Activated CD8-positive, alpha-beta memory T cell treated with anti-CD3 and anti-CD28 coated beads for 1 hour (primary cell): ENCODE results near the gene MTMR8.
"Not testable (repeated sequence)": the region's sequence is repeated elsewhere in the genome, so short reads cannot be mapped to it uniquely, and the experiment has no call there.

ENCODE experiments used
- DNase-seq, 2 donors: peaks; one replicate each; pipeline ENCODE4 v3.0.0-alpha.2; 2020; ENCODE audit warnings: low read depth in 1 of 2; ENCODE audit errors: extremely low read depth in 1 of 2

Gene MTMR8

DNA sequence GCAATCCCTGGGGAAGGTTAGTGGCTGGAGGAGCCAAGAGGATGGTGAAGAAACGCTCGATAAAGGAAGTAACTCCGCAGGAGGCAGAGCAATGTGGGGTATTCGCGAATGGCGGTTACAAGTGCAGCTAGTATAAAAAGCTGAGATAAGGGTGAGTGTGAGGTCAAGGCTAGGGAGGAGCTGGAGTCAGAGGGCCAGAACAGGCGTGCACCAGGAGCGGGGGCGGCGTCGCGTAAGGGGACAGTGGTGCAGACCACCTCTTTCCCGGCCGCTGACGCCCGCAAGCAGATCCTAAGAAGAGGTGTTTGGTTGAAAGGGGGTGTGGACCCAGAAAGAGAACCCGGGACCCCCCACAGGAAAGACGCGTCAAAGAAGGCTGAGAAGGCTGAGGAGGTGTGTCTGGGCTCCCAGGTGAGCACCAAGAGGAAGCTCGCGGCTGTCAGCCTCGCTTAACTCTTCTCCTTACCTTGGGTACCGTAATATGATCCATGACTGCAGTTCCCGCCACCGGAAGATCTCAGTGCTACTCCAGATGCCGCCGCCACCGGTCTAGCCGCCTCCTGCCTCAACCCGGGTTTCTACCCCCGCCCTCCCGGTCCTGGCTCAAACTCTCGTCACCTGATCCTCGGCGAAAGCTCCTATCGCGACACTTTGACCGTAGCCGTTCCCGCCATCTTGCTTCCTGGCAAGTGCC lies at the start of gene MTMR8:
MTMR8 (minus strand) TSS at position 579 of the 694 bp plus-strand sequence; CDS start at position 490, 89 bp downstream.
- DNase-seq: peak; percentile 44 to 60

DNA sequence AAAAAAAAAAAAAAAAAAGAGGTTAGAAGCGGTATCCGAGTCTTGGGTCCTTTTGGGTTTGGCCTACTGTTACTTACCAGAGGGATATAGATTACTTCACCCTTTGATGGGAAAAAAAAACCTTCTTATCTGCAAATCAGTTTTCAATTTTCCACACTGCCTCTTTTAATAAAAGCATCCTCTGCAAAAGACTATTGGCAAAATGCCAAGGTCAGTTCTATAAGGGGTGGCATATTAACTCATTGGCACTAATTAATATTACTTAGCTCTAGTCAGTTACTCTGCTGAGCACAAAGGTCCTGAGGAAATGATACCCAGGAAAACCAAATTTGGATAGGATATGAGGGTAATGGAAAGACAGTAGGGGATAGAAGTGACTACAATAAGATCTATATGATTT lies 44.3 kb upstream of the MTMR8 start:
- DNase-seq: no peak

DNA sequence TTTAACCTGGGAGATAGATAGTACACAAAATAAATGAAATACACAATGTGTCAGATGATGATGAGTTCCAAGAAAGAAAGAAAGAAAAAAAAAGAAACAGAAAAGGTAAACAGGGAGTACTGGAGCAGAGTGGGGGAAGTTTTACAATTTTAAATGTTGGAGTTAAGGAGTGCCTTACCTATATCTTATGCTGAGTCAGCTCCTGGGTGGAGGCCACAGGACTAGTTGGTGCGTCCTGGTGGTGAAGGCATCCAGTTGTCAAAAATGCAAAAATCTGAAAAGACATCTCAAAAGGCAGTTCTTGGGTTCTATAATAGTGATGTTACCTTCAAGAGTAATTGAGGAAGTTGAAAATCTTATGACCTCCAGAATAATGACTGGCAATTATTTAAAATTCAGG lies 42.4 kb upstream of the MTMR8 start:
- no peak for DNase-seq

DNA sequence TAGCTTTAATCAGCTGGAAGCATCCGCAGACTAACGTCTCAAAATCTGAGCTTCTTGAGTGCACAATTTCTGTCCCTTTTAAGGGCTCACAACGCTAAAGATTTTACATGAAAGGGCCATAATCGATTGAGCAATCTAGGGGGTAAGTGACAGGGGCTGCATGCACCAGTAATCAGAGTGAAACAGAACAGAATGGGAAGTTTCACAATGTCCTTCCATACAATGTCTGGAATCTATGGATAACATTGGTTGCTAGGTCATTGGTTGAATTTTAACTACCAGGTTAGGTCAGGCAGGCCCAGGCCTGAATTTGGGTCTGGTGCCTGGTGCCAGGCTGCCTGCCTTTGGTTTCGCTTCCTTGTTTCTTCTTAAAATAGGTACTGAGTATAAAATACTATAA lies 42.0 kb upstream of the MTMR8 start:
- DNase-seq: no peak

DNA sequence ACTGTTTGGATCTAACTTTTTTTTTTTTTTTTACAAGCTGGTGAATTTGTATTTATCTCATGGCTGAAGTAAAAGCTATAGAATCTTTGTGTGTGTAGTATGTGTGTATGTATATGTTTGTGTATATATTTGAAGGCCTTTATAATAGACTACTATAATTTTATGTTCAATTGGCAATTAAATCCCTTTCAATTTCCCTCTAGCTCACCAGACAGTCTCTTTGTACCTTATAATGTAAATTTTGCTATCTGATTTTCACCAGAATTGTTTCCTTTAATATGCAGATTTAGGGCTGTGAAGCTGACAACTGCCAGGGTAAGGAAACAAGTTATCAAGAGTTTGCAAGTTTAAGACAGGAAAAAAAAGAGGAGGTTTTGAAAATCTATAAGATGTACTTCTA lies 33.1 kb upstream of the MTMR8 start:
- no peak for DNase-seq

DNA sequence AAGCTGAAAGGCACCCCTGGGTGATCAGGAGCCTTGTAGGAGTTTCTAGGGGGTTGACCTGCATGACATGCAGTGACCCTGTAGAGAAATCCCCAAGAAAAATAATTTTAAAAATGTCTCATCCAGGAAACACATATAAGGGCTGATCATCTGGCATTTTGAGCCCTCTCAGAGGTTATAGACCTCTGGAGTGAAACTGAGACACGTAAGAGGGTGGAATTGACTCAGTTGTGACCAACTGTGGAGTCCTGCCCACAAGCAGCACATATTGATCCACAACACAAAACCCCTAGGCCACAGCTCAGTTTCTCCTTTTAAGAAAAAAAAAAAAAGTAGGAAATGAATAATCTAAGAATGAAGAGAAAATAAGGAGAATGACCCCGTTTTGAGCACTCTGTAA lies 32.5 kb upstream of the MTMR8 start:
- DNase-seq: no peak

DNA sequence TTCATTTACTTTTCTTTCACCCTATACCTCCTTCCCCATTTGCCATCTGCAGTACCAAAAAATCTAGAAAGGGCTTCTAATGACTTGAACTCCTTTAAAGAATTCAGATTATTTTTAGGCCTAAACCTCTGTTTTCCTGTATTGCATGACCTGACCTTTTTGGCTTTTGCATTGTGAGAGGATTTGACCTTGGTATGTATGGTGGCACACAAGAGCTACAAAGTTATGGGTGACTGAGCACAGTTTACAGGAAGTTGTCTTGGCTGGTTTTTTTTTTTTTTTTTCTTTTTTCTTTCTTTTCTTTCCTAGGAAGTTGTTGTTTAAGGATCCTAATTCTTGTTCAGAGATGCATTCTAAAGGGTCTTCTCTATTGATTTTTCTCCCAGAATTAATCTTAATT lies 32.0 kb upstream of the MTMR8 start:
- no peak for DNase-seq

DNA sequence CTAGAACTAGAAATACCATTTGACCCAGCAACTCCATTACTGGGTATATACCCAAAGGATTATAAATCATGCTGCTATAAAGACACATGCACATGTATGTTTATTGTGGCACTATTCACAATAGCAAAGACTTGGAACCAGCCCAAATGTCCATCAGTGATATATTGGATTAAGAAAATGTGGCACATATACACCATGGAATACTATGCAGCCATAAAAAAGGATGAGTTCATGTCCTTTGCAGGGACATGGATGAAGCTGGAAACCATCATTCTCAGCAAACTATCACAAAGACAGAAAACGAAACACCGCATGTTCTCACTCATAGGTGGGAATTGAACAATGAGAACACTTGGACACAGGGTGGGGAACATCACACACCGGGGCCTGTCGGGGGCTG lies 14.5 kb upstream of the MTMR8 start:
- DNase-seq: not testable (repeated sequence)

DNA sequence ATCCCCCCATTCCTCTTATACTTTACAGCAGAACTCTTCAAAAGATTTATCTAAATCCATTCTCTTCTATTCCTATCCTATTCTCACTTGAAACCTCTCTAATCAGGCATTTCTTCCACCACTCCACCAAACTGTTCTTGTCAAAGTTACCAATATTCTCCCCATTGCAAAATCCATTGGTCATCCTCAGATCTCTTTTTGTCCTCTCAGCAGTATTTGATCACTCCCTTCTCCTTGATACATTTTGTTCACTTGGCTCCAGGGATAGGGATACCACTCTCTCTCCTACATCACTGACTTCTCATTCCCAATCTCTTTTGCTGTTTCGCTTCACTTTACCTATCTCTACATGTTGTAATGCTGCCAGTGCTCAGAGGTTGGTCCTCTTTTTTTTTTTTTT lies 2.8 kb upstream of the MTMR8 start:
- DNase-seq: no peak

DNA sequence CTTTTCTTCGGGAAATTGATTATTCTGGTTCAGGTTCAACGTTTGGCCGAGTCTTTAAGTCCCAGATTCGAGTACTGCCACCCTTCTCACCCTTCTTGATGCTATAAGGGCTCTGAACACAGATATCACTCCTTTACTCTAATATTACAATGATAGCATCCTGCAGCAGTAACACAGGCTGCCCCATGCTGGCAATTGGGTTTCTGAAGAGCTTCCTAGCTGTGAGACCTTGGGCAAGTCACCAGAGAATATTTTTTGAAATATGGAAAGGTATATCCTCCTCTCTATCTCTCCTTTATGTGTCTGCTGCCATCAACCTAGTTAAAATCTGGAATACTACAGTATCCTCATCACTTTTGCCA lies 297 bp upstream of the MTMR8 start:
- DNase-seq: no peak

DNA sequence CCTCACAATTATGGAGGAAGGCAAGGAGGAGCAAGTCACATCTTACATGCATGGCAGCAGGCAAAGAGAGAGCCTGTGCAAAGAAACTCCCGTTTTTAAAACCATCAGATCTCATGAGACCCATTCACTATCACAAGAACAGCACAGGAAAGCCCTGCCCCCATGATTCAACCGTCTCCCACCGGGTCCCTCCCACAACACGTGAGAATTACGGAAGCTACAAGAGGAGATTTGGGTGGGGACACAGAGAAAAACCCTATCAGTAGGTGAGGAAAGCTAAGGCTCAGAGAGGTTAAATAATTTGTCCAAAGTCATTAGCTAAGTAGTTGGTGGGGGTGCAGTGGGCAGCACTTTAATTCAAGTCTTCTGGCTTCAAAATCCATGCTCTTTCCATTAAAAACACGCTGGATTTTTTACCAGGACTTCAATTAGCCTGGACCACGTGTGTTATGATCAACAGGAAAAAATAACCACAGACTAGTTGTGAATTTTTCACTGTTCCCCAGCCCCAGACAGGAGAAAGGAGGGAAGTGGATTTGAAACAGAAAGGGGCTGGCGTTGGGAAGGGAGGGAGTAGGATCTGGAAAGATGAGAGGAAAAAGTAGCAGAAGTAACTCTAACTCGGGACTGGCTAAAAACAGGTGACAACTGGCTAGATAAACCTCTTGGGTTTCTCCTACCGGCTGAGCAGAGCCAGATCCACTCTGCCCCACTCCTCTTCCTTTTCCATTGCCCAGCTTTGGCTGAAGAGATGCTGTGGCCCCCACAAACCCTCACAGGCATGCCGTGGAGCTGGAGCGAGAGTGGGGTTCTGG lies 986 bp downstream of the MTMR8 start:
- no peak for DNase-seq

DNA sequence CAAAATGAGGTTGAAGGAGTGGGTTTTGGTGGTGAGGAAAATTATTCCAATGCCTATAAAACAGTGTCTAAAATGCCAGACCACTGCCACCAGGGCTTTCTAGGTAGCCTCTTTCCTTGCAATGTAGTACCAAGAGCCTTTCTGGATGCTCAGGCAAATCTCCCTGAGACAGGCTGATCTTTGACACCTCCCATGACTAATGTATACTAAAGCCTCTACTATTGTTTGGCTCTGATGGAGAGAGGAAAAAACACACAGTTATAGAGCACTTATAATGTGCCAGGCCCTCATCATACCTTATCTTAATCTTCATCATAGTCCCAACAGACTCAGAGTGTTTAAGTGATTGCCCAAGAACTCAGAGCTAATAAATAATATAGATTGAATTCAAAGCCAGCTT lies 5.8 kb downstream of the MTMR8 start:
- no peak for DNase-seq

DNA sequence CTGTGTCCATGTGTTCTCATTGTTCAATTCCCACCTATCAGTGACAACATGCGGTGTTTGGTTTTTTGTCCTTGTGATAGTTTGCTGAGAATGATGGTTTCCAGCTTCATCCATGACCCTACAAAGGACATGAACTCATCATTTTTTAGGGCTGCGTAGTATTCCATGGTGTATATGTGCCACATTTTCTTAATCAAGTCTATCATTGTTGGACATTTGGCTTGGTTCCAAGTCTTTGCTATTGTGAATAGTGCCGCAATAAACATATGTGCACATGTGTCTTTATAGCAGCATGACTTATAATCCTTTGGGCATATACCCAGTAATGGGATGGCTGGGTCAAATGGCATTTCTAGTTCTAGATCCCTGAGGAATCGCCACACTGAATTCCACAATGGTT lies 14.5 kb downstream of the MTMR8 start:
- not testable (repeated sequence) for DNase-seq

DNA sequence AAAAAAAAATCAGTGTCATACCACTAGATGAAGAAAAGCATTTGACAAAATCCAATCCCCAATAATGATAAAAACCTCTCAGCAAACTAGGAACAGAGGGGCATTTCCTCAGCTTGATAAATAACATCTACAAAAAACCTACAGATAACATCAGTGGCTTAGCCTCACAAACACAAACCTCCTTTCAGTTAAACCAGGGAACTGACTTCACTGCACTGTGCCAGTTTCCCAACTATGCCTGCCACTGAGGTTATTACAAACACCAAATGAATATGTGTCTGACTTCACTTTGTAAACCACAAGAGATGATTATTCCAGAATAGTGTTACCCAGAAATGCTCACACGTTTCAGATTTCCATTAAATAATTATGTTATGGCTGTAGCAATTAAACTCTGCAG lies 15.3 kb downstream of the MTMR8 start:
- no peak for DNase-seq

DNA sequence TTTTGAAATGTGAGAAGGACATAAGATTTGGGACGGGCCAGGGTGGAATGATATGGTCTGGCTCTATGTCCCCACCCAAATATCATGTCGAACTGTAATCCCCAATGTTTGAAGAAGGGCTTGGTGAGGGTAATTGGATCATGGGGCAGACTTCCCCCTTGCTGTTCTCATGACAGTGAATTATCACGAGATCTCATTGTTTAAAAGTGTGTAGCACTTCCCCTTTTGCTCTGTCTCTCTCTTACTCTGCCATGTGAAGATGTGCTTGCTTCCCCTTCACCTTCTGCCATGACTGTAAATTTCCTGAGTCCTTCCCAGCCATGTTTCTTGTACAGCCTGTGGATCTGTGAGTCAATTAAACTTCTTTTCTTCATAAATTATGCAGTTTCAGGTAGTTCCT lies 17.5 kb downstream of the MTMR8 start:
- no peak for DNase-seq

DNA sequence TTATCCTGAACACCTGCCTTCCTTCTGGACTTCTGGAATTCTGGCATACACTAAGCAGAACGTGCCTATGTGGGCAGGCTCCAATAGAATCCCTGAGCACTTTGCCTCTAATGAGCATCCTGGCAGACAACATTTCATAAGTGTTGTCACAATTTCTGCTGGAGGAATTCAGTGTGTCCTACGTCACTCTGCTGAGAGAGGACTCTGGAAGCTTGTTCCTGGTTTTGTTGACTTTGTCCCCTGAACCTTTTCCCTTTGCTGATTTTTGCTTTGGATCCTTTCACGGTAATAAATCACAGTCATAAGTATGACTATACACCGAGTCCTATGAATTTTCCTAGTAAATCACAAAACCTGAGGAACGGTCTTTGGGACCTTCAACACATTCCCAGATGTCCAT lies 43.2 kb downstream of the MTMR8 start:
- DNase-seq: no peak

DNA sequence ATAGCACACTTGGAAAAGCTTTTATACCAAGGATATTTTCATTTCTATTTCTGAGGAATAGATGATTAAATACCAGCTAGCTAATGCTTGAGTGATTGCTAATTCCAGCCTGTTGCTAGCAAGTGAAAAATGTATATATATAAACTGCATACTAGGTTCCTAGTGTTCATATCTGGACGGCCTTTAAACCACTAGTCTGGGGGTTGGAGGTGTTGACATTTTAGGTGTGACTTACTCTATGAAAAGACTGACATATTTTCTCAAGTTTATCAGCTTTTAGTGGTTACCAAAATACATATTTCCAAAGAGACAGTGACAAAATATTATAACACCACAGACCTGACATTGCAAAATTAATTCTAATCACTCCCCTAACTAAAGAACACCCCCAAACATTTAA lies 44.7 kb downstream of the MTMR8 start:
- no peak for DNase-seq

DNA sequence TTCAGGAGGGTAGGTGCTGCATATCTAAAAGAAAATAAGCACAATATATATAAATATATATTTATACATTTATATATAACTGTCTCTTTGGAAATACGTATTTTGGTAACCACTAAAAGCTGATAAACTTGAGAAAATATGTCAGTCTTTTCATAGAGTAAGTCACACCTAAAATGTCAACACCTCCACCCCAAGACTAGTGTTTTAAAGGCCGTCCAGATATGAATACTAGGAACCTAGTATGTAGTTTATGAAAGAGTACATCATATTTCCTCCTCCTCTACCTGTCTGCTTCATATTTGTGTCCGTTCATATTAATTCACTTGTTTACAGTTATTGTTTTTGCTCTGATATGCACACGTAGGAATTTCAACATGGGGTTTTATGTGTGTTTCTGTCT lies 45.2 kb downstream of the MTMR8 start:
- DNase-seq: no peak

DNA sequence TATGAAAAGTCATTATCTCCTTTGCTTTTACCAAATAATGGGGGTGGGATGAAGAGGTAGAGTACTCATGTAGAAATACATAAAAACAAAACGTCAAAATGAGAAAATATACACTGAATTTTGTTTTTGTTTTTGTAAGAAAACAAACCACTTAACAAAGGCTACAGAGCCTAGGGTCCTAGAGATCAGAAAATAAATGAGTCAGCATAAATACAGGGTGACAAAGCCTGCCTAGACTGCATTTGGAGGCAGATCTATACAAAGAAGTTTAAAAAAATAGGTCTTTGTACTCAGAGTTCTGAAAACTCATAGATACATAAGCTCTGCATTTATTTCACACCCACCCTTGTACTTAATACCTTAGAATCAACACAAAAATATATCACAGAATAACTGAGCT lies 52.4 kb downstream of the MTMR8 start:
- no peak for DNase-seq

DNA sequence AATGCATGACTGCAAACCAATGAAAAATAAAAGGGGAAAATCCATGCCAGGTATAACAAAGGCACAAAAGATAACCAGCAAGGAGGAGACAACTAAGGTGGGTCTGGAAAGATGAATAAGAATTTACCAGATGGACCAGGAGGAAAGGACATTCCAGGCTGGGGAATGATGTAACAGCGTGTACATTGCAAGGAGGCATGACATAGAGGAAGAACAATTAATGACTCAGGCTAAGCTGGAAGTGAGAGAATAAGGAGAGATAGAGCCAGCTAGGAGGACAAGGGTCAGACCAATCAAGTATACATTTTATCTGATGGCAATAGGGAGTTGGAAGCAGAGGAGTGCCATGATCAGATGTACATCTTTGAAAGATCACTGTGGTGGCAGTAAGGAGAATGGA lies 57.0 kb downstream of the MTMR8 start:
- DNase-seq: no peak

DNA sequence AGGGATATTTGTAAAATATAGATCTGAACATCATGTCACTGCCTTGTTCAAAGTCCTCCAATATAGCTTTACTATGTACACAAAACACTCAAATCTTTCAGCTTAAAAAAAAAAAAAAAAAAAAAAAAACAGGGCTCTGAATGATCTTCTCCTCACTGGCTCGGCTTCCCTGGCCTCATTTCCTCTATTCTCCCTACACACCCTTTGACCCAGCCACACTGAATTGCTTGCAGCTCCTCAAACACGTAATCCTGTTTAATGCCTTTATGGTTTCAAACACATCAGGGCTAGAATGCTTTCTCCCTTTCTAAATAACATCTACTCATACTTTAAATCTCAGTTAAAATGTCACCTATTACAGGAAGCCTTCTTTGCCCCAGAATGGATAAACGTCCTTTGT lies 60.8 kb downstream of the MTMR8 start:
- no peak for DNase-seq

DNA sequence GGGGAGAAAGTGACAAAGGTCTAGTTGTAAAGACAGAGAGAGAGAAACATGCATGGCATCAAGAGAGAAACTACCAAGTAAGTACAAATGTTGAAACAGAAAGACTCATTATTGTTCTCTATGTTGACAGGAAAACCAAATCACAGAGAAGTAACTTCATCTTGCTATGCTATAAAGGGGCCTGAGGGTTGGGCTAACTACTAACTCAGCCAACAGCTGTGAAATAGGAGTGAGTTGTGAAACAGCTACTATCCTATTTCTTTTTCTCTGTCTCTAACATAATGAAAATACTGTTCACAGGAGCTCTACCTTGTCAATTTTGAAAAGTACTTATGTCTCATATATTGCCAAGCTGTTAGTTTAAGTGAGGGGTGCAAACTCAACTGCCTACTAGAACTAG lies 65.0 kb downstream of the MTMR8 start:
- DNase-seq: no peak

DNA sequence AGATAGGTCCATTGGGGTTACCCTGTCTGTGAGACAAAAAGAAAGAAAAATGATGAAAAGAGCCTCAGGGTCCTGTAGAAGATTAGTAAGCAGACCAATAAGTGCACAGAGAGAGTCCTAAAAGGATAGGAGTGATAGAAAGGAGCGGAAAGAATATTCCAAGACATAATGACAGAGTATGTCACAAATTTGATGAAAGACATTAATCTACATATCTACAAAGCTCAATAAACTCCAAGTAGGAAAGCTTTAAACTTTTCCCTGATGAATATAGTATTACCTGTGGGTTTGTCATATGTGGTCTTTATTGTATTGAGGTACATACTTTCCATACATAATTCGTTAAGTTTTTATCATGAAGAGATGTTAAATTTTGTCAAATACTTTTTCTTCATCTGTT lies 73.7 kb downstream of the MTMR8 start:
- no peak for DNase-seq
